Vagina (tissue), 2 donors: ENCODE data around the gene SMARCD1. TPM values are rescaled to one million over a fixed set of nuclear protein-coding genes. Genes with fewer than 3 reads are reported as not detected.

Experiments used
- DNase-seq, 2 donors: peaks; one replicate each; pipeline ENCODE4 v3.0.0-alpha.2; 2017; ENCODE audit errors: extremely low spot score in 2 of 2
- H3K27ac ChIP-seq: fragments of 200-600 bp; sonication (generic); one replicate; pipeline ENCODE4 v1.5.1; 2019
- H3K27me3 ChIP-seq: fragments of 200-600 bp; sonication (generic); one replicate; pipeline ENCODE4 v1.5.1; 2019
- H3K36me3 ChIP-seq, 2 donors: fragments of 200-600 bp; sonication (generic); one replicate each; pipeline ENCODE4 v1.5.1; 2017 to 2019
- H3K4me1 ChIP-seq: fragments of 200-600 bp; sonication (generic); one replicate; pipeline ENCODE4 v1.5.1; 2019
- H3K4me3 ChIP-seq, 2 donors: fragments of 200-600 bp; sonication (generic); 1 replicate in 1 of 2; 2 replicates in 1 of 2; pipeline ENCODE4 v1.5.1; 2016 to 2019
- H3K9me3 ChIP-seq: fragments of 200-600 bp; sonication (generic); one replicate; pipeline ENCODE4 v1.5.1; 2019
- CTCF ChIP-seq, 3 experiments: fragments of 450-650 bp in 2 of 3; fragments of 200-600 bp in 1 of 3; sonication (generic) in 1 of 3; IDR thresholded peaks; one replicate each; pipeline ENCODE4 v1.5.1; 2017 to 2019; ENCODE audit warnings: antibody characterized with exemption in 3 of 3, mild to moderate bottlenecking in 2 of 3, moderate library complexity in 2 of 3
- POLR2A ChIP-seq, 2 donors: fragments of 450-650 bp; IDR thresholded peaks; one replicate each; pipeline ENCODE4 v1.6.1; 2017; ENCODE audit warnings: antibody characterized with exemption in 2 of 2, mild to moderate bottlenecking in 2 of 2, moderate library complexity in 2 of 2
- POLR2AphosphoS5 ChIP-seq, 2 donors: sonication (generic); formaldehyde crosslinking; IDR thresholded peaks; one replicate each; pipeline ENCODE4 v1.9.0; 2017; ENCODE audit warnings: antibody characterized with exemption in 2 of 2, mild to moderate bottlenecking in 2 of 2, low read depth in 1 of 2; ENCODE audit not compliant: insufficient read depth in 1 of 2
- intact Hi-C: fragments of 100-400 bp; cut with DNase I; formaldehyde crosslinking; loops from one replicate; pipeline ENCODE4 v1.15.1; 2023
- total RNA-seq: library from RNA; depleted of rRNA; stranded (reverse); fragments of >200 nt; gene quantifications from one replicate; pipeline ENCODE4 v1.2.3, GENCODE V29; 2016

The SMARCD1 gene
- total RNA-seq, 1 donor from 2014 or later = 42.2 TPM

- Histone ChIP-seq H3K27me3 (no peaks in the 10 kb centered on the region), H3K36me3 (no peaks in the 10 kb centered on the region), H3K9me3 (no peaks in the 10 kb centered on the region), H3K4me3 (peak overlapping the region in 1 of 2 donors; percentile 14), H3K27ac (no peak overlapping the region), H3K4me1 (peaks cover 24% of the 10 kb centered on the region)
- intact Hi-C loops = loop anchor here (10.0 kb wide), 1 partner anchor 81 kb away; the partner anchor contains the start of gene AQP6
- TF ChIP-seq POLR2AphosphoS5 (IDR thresholded peaks at IDR 0.05; ENCODE audit: insufficient read depth in 1 of 2, low read depth in 1 of 2) = no peak
- TF ChIP-seq CTCF (IDR thresholded peaks at IDR 0.05) = peak; percentile 69 to 89 (median 87)
- no peak for DNase-seq
These were observed 29.1 kb upstream of the SMARCD1 start for GRCh38 chr12:50055831-50056638.

- no peak for TF ChIP-seq POLR2A (IDR thresholded peaks at IDR 0.05)
- TF ChIP-seq CTCF (IDR thresholded peaks at IDR 0.05) = no peak
- TF ChIP-seq POLR2AphosphoS5 (IDR thresholded peaks at IDR 0.05; ENCODE audit: insufficient read depth in 1 of 2, low read depth in 1 of 2) = no peak
- Histone ChIP-seq H3K27me3 (no peaks in the 10 kb centered on the region), H3K4me1 (peaks cover 23% of the 10 kb centered on the region), H3K27ac (no peak overlapping the region), H3K4me3 (peak overlapping the region; percentile 59 to 61), H3K9me3 (no peaks in the 10 kb centered on the region), H3K36me3 (no peaks in the 10 kb centered on the region)
- no peak for DNase-seq
- intact Hi-C loops = loop anchor here (10.0 kb wide), 1 partner anchor 82 kb away; the partner anchor contains the start of gene AQP6
These were observed 28.5 kb upstream of the SMARCD1 start for GRCh38 chr12:50056639-50056976.

- no peaks in the 10 kb centered on the region for H3K27me3 ChIP-seq
- H3K4me1 ChIP-seq = peaks cover 23% of the 10 kb centered on the region
- no peaks in the 10 kb centered on the region for H3K9me3 ChIP-seq
- no peak for DNase-seq
- peak within 1 kb of the TSS; percentile 59 to 61 for H3K4me3 ChIP-seq
- H3K36me3 ChIP-seq = no peaks in the 10 kb centered on the region
- no peak for TF ChIP-seq POLR2A (IDR thresholded peaks at IDR 0.05)
- H3K27ac ChIP-seq = peak within 1 kb of the TSS; percentile 56
- intact Hi-C loops = loop anchor here (10.0 kb wide), 1 partner anchor 82 kb away; the partner anchor contains the start of gene AQP6
These were observed 27.9 kb upstream of the SMARCD1 start, which contains the start of gene ASIC1 for GRCh38 chr12:50057000-50057841. Gene ASIC1, plus strand, starts transcription at chr12:50057596. Its CDS starts 1,171 bp downstream, at chr12:50058767.

- H3K27ac ChIP-seq = peak overlapping the region; percentile 56
- no peaks in the 10 kb centered on the region for H3K36me3 ChIP-seq
- no peak for DNase-seq
- TF ChIP-seq CTCF (IDR thresholded peaks at IDR 0.05) (no peak), POLR2A (IDR thresholded peaks at IDR 0.05) (no peak), POLR2AphosphoS5 (IDR thresholded peaks at IDR 0.05; ENCODE audit: insufficient read depth in 1 of 2, low read depth in 1 of 2) (no peak)
- H3K4me1 ChIP-seq = peaks cover 23% of the 10 kb centered on the region
- no peaks in the 10 kb centered on the region for H3K9me3 ChIP-seq
- H3K4me3 ChIP-seq = peak overlapping the region; percentile 59 to 61
- no peaks in the 10 kb centered on the region for H3K27me3 ChIP-seq
- intact Hi-C loops = loop anchor here (10.0 kb wide), 1 partner anchor 83 kb away; the partner anchor contains the start of gene AQP6
These were observed 27.1 kb upstream of the SMARCD1 start for GRCh38 chr12:50057896-50058670.
